Type B pancreatic cell (in vitro differentiated cells): ENCODE data around the gene IQGAP3. TPM values are rescaled to one million over a fixed set of nuclear protein-coding genes. Genes with fewer than 3 reads are reported as not detected.

Experiments used
- DNase-seq: peaks from one replicate; pipeline ENCODE4 v3.0.0; 2021; ENCODE audit warnings: mixed read lengths; ENCODE audit not compliant: unreplicated experiment; ENCODE audit errors: extremely low spot score
- H3K27ac Mint-ChIP-seq: 2 replicates; pipeline ENCODE4 v1.8.0; 2021; ENCODE audit warnings: mild to moderate bottlenecking, mixed read lengths
- H3K27me3 Mint-ChIP-seq: 2 replicates; pipeline ENCODE4 v1.8.0; 2021; ENCODE audit warnings: mixed read lengths
- H3K36me3 Mint-ChIP-seq: 2 replicates; pipeline ENCODE4 v1.8.0; 2021; ENCODE audit warnings: mixed read lengths
- H3K4me1 Mint-ChIP-seq: one replicate; pipeline ENCODE4 v1.8.0; 2021; ENCODE audit warnings: mixed read lengths; ENCODE audit not compliant: unreplicated experiment
- H3K4me3 Mint-ChIP-seq: 2 replicates; pipeline ENCODE4 v1.8.0; 2021; ENCODE audit warnings: mild to moderate bottlenecking, mixed read lengths
- H3K9me3 Mint-ChIP-seq: 2 replicates; pipeline ENCODE4 v1.8.0; 2021; ENCODE audit warnings: mixed read lengths
- CTCF ChIP-seq: fragments of 200-600 bp; sonication (generic); conservative IDR thresholded peaks from 2 replicates; pipeline ENCODE4 v1.5.0; 2021; ENCODE audit warnings: antibody characterized with exemption, mild to moderate bottlenecking
- total RNA-seq: library from RNA; stranded (reverse); gene quantifications from 2 replicates; pipeline ENCODE4 v1.2.1, GENCODE V29; 2021; ENCODE audit warnings: low replicate concordance

Gene IQGAP3
- total RNA-seq, 1 donor from 2014 or later: 35.3 TPM

- TF ChIP-seq CTCF: no peak
- Mint-ChIP-seq H3K4me3 (no peak overlapping the region), H3K4me1 (no peaks in the 10 kb centered on the region), H3K27me3 (no peaks in the 10 kb centered on the region), H3K27ac (no peak overlapping the region), H3K9me3 (no peaks in the 10 kb centered on the region), H3K36me3 (peaks cover 21% of the 10 kb centered on the region)
- no peak for DNase-seq
Observed at GRCh38 chr1:156565519-156565918, 6.8 kb downstream of the IQGAP3 start.

- H3K36me3 Mint-ChIP-seq: peaks cover 10% of the 10 kb centered on the region
- no peaks in the 10 kb centered on the region for H3K9me3 Mint-ChIP-seq
- no peak for DNase-seq
- no peak overlapping the region for H3K4me3 Mint-ChIP-seq
- TF ChIP-seq CTCF: no peak
- no peak overlapping the region for H3K27ac Mint-ChIP-seq
- H3K27me3 Mint-ChIP-seq: no peaks in the 10 kb centered on the region
- H3K4me1 Mint-ChIP-seq: no peaks in the 10 kb centered on the region
Observed at GRCh38 chr1:156560585-156561163, 11.7 kb downstream of the IQGAP3 start.

GRCh38 chr1:156559797-156560385 is 12.5 kb downstream of the IQGAP3 start:
- no peak overlapping the region for H3K4me3 Mint-ChIP-seq
- TF ChIP-seq CTCF: no peak
- no peak overlapping the region for H3K27ac Mint-ChIP-seq
- no peak for DNase-seq
- H3K36me3 Mint-ChIP-seq: peaks cover 10% of the 10 kb centered on the region
- H3K9me3 Mint-ChIP-seq: no peaks in the 10 kb centered on the region
- no peaks in the 10 kb centered on the region for H3K27me3 Mint-ChIP-seq
- H3K4me1 Mint-ChIP-seq: no peaks in the 10 kb centered on the region

- TF ChIP-seq CTCF: no peak
- H3K4me1 Mint-ChIP-seq: no peaks in the 10 kb centered on the region
- no peak overlapping the region for H3K27ac Mint-ChIP-seq
- H3K4me3 Mint-ChIP-seq: no peak overlapping the region
- H3K9me3 Mint-ChIP-seq: no peaks in the 10 kb centered on the region
- peaks cover 6% of the 10 kb centered on the region for H3K36me3 Mint-ChIP-seq
- no peak for DNase-seq
- no peaks in the 10 kb centered on the region for H3K27me3 Mint-ChIP-seq
Observed at GRCh38 chr1:156559086-156559796, 13.1 kb downstream of the IQGAP3 start.

GRCh38 chr1:156556354-156556753 is 16.0 kb downstream of the IQGAP3 start:
- no peak for DNase-seq
- peaks cover 7% of the 10 kb centered on the region for H3K36me3 Mint-ChIP-seq
- no peak overlapping the region for H3K27ac Mint-ChIP-seq
- no peaks in the 10 kb centered on the region for H3K9me3 Mint-ChIP-seq
- H3K4me1 Mint-ChIP-seq: no peaks in the 10 kb centered on the region
- no peaks in the 10 kb centered on the region for H3K27me3 Mint-ChIP-seq
- TF ChIP-seq CTCF: no peak
- no peak overlapping the region for H3K4me3 Mint-ChIP-seq
